Muscle of arm (tissue), 12 donors: ENCODE results near the gene MRPL55. TPM values are rescaled to one million over a fixed set of nuclear protein-coding genes. Genes with fewer than 3 reads are reported as not detected.

Experiments used
- DNase-seq: peaks from one replicate; pipeline ENCODE4 v3.0.0-alpha.2; 2013
- polyA plus RNA-seq, 12 donors: library from polyadenylated mRNA; unstranded; fragments of 120-200 nt; gene quantifications; one replicate each; pipeline ENCODE4 v1.2.1, GENCODE V29; 2013; ENCODE audit not compliant: insufficient read length in 12 of 12

Gene MRPL55
- polyA plus RNA-seq, 12 donors: 20.2 to 37.7 (median 26.8) TPM; not detected in 1

DNA sequence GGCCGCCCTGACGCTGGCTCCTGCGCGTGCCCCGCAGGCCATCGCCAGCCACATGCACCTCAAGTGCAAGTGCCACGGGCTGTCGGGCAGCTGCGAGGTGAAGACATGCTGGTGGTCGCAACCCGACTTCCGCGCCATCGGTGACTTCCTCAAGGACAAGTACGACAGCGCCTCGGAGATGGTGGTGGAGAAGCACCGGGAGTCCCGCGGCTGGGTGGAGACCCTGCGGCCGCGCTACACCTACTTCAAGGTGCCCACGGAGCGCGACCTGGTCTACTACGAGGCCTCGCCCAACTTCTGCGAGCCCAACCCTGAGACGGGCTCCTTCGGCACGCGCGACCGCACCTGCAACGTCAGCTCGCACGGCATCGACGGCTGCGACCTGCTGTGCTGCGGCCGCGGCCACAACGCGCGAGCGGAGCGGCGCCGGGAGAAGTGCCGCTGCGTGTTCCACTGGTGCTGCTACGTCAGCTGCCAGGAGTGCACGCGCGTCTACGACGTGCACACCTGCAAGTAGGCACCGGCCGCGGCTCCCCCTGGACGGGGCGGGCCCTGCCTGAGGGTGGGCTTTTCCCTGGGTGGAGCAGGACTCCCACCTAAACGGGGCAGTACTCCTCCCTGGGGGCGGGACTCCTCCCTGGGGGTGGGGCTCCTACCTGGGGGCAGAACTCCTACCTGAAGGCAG is 50.0 kb downstream of the MRPL55 start:
- DNase-seq: no peak

DNA sequence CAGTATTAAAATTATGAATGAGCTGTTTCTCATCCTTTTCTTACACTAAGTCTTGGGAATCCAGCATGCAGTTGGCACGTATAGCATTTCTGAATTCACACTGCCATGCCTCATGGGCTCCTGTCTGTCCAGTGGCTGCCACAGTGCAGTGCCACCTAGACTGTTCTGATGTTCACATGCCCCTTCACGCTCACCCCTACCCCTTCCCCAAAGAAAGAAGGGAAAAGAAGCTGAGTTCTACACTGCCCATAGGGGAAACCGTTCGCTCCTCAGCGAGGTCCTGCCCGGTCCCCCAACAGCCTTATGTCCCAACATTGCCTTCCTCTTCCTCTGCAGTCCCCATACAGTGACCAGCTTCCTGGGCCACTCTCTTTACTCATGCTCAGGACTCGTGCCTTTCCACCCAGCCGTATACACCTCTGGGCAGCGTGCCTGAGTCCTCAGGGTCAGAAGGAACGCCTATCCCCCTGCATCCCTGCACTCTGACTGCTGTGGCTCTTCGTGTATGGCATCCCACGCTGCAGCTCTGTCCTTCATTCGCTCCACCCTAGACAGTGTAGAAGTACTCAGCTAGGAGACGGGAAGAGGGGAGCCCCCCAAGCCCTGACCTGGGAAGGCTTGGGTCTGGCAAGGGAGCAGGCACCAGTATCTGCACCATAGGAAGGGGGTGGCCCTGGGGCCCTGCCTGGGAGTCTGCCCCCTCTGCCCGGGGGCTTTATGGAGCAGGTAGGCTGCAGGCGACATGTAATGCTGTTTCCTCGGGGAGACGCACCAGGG is 50.7 kb downstream of the MRPL55 start:
- DNase-seq: no peak

Other genes starting within 250 kb of the MRPL55 start
- 10 to 100 TPM in 2 of 12 donors, 1 to 10 TPM in 9, not detected in 1; 3.5 to 15.2 (median 6.3) TPM for gene WNT9A, start 161.4 kb downstream of the MRPL55 start, polyA plus RNA-seq
- 1 to 10 TPM in 1 of 12 donors, under 1 TPM in 3, not detected in 8; 0.04 to 2.0 (median 0.38) TPM for gene WNT3A, start 102.3 kb downstream of the MRPL55 start, polyA plus RNA-seq
- 100 to 1,000 TPM in 11 of 12 donors, not detected in 1; 213 to 325 (median 249) TPM for gene ARF1, start 26.6 kb downstream of the MRPL55 start, polyA plus RNA-seq
- 10 to 100 TPM in 3 of 12 donors, 1 to 10 TPM in 8, not detected in 1; 6.9 to 26.8 (median 8.6) TPM for gene C1orf35, start 6.0 kb downstream of the MRPL55 start, polyA plus RNA-seq
- gene GUK1, start 31.0 kb upstream of the MRPL55 start, polyA plus RNA-seq: 100 to 1,000 TPM in 10 of 12 donors, 10 to 100 TPM in 1, not detected in 1; 96.9 to 181 (median 113) TPM
- 1 to 10 TPM in 4 of 12 donors, under 1 TPM in 7, not detected in 1; 0.47 to 6.3 (median 0.82) TPM for gene GJC2, start 40.6 kb upstream of the MRPL55 start, polyA plus RNA-seq
- 1 to 10 TPM in 11 of 12 donors, not detected in 1; 3.6 to 9.5 (median 4.2) TPM for gene IBA57, start 56.5 kb upstream of the MRPL55 start, polyA plus RNA-seq
- gene OBSCN, start 98.7 kb upstream of the MRPL55 start, polyA plus RNA-seq: 100 to 1,000 TPM; 147 to 517 (median 269) TPM